DOHH2 (cell line): Measurements from ENCODE around the gene KREMEN2.

ENCODE experiments used
- CTCF ChIP-seq: fragments of 200-600 bp; sonication (generic); IDR thresholded peaks from one replicate; pipeline ENCODE4 v1.5.1; 2014; ENCODE audit warnings: antibody characterized with exemption, mild to moderate bottlenecking, low read depth, low read length; ENCODE audit not compliant: poor library complexity, severe bottlenecking
- EZH2phosphoT487 ChIP-seq: fragments of 200-600 bp; sonication (generic); IDR thresholded peaks from 2 replicates; pipeline ENCODE4 v1.6.1; 2017; ENCODE audit warnings: borderline replicate concordance, mild to moderate bottlenecking, antibody characterized with exemption, low read length, moderate library complexity, mixed read lengths

- TF ChIP-seq CTCF (no peak), EZH2phosphoT487 (no peak)
These were observed 14.2 kb upstream of the KREMEN2 start for GRCh38 chr16:2949705-2950352.
